Stomach (tissue), 9 donors: ENCODE measurements around the gene KCNG2. TPM values are rescaled to one million over a fixed set of nuclear protein-coding genes. Genes with fewer than 3 reads are reported as not detected.

ENCODE experiments used
- DNase-seq, 2 donors: peaks; one replicate each; pipeline versions ENCODE4 v3.0.0 to v3.0.0-alpha.2; 2013 to 2019
- H3K27ac ChIP-seq, 5 donors: fragments of 200-600 bp in 4 of 5; sonication (generic) in 4 of 5; one replicate each; pipeline ENCODE4 v1.5.1; 2013 to 2019; ENCODE audit warnings: mild to moderate bottlenecking in 1 of 5, moderate library complexity in 1 of 5
- H3K27me3 ChIP-seq, 3 donors: fragments of 200-600 bp; sonication (generic); one replicate each; pipeline ENCODE4 v1.5.1; 2017 to 2019; ENCODE audit warnings: mixed run types in 1 of 3
- H3K36me3 ChIP-seq, 4 donors: fragments of 200-600 bp; sonication (generic); 1 replicate in 3 of 4; 2 replicates in 1 of 4; pipeline ENCODE4 v1.5.1; 2016 to 2019
- H3K4me1 ChIP-seq, 4 donors: fragments of 200-600 bp; sonication (generic); one replicate each; pipeline ENCODE4 v1.5.1; 2016 to 2019
- H3K4me3 ChIP-seq, 4 donors: fragments of 200-600 bp; sonication (generic) in 3 of 4; one replicate each; pipeline ENCODE4 v1.5.1; 2016 to 2019; ENCODE audit warnings: mild to moderate bottlenecking in 1 of 4
- H3K9me3 ChIP-seq, 4 donors: fragments of 200-600 bp; sonication (generic); one replicate each; pipeline ENCODE4 v1.5.1; 2016 to 2019
- CTCF ChIP-seq, 7 experiments: fragments of 450-650 bp in 4 of 7; fragments of 200-600 bp in 3 of 7; sonication (generic) in 3 of 7; IDR thresholded peaks; one replicate each; pipeline ENCODE4 v1.5.1; 2016 to 2019; ENCODE audit warnings: antibody characterized with exemption in 7 of 7, control low read depth in 2 of 7, mild to moderate bottlenecking in 1 of 7
- EP300 ChIP-seq: sonication (generic); formaldehyde crosslinking; IDR thresholded peaks from one replicate; pipeline ENCODE4 v1.6.1; 2017; ENCODE audit warnings: antibody characterized with exemption
- POLR2A ChIP-seq, 4 donors: fragments of 450-650 bp; IDR thresholded peaks; one replicate each; pipeline ENCODE4 v1.6.1; 2016; ENCODE audit warnings: antibody characterized with exemption in 4 of 4, control low read depth in 2 of 4, mild to moderate bottlenecking in 1 of 4, moderate library complexity in 1 of 4
- POLR2AphosphoS5 ChIP-seq, 3 donors: sonication (generic); formaldehyde crosslinking; IDR thresholded peaks; one replicate each; pipeline ENCODE4 v1.6.1; 2016; ENCODE audit warnings: antibody characterized with exemption in 3 of 3
- WGBS, 5 donors: extraction: QIAGEN DNeasy Blood & Tissue Kit in 3 of 5; methylation state at CpG; one replicate each; pipeline versions ENCODE4 v1.1.5 to v1.1.7; 2013 to 2018; 5-methylcytosine and 5-hydroxymethylcytosine counted together
- intact Hi-C: fragments of 100-400 bp; cut with DNase I; formaldehyde crosslinking; loops from one replicate; pipeline ENCODE4 v1.15.1; 2023; ENCODE audit warnings: low total_unique reads
- polyA plus RNA-seq, 3 donors: library from polyadenylated mRNA; stranded (reverse); fragments of 200-250 nt; gene quantifications; one replicate each; pipeline ENCODE4 v1.2.3, GENCODE V29; 2013
- total RNA-seq, 5 donors: library from RNA; depleted of rRNA; stranded (reverse); fragments of >200 nt; gene quantifications; one replicate each; pipeline versions ENCODE4 v1.1.0 to v1.2.3, GENCODE V29; 2014 to 2016
- donor health status: healthy with polysubstance abuse.
- donor health status: Bipolar disorder and iron deficiency.
- donor health status: healthy.

KCNG2 gene
- total and polyA plus RNA-seq, 8 donors: 0.08 to 2.3 (median 0.92) TPM; not detected in 5

GRCh38 chr18:79869591-79870300, 72.0 kb downstream of the KCNG2 start:
- TF ChIP-seq POLR2AphosphoS5 (IDR thresholded peaks at IDR 0.05) (no peak), POLR2A (IDR thresholded peaks at IDR 0.05) (no peak), EP300 (no peak), CTCF (IDR thresholded peaks at IDR 0.05) (no peak)
- 80 to 90% (median 88%) methylated on average over 22 to 32 of the region's 32 CpGs for WGBS, 5 donors
- Histone ChIP-seq H3K4me3 (no peak overlapping the region), H3K9me3 (peaks cover 0 to 8% (median 0%) of the 10 kb centered on the region in 4 donors), H3K4me1 (no peaks in the 10 kb centered on the region), H3K36me3 (no peaks in the 10 kb centered on the region), H3K27ac (no peak overlapping the region), H3K27me3 (peaks cover 3 to 37% (median 17%) of the 10 kb centered on the region in 3 donors)
- DNase-seq: no peak
- intact Hi-C loops: no loop called here

- Histone ChIP-seq H3K27me3 (peaks cover 3 to 42% (median 17%) of the 10 kb centered on the region in 3 donors), H3K9me3 (peaks cover 0 to 8% (median 0%) of the 10 kb centered on the region in 4 donors), H3K4me1 (no peaks in the 10 kb centered on the region), H3K36me3 (no peaks in the 10 kb centered on the region), H3K4me3 (no peak overlapping the region), H3K27ac (no peak overlapping the region)
- TF ChIP-seq POLR2AphosphoS5 (IDR thresholded peaks at IDR 0.05): no peak
- TF ChIP-seq CTCF (IDR thresholded peaks at IDR 0.05): no peak
- TF ChIP-seq POLR2A (IDR thresholded peaks at IDR 0.05): no peak
- no peak for TF ChIP-seq EP300
- no peak for DNase-seq
- 70 to 78% (median 78%) methylated on average over 15 to 19 of the region's 19 CpGs for WGBS, 5 donors
- intact Hi-C loops: no loop called here
Observed at GRCh38 chr18:79870301-79871025, 72.7 kb downstream of the KCNG2 start.

GRCh38 chr18:79871026-79871390, 73.3 kb downstream of the KCNG2 start:
- TF ChIP-seq CTCF (IDR thresholded peaks at IDR 0.05) (no peak), EP300 (no peak), POLR2A (IDR thresholded peaks at IDR 0.05) (no peak), POLR2AphosphoS5 (IDR thresholded peaks at IDR 0.05) (no peak)
- intact Hi-C loops: no loop called here
- no peak overlapping the region for H3K4me3 ChIP-seq
- peaks cover 0 to 8% (median 0%) of the 10 kb centered on the region in 4 donors for H3K9me3 ChIP-seq
- peaks cover 3 to 48% (median 17%) of the 10 kb centered on the region in 3 donors for H3K27me3 ChIP-seq
- no peaks in the 10 kb centered on the region for H3K4me1 ChIP-seq
- H3K36me3 ChIP-seq: no peaks in the 10 kb centered on the region
- H3K27ac ChIP-seq: no peak overlapping the region
- WGBS, 5 donors: 79 to 84% (median 81%) methylated on average over 17 of the region's 17 CpGs; no CpG with 5 or more reads in 1 of the 5 donors
- no peak for DNase-seq

- TF ChIP-seq POLR2AphosphoS5 (IDR thresholded peaks at IDR 0.05) (no peak), POLR2A (IDR thresholded peaks at IDR 0.05) (no peak), EP300 (no peak), CTCF (IDR thresholded peaks at IDR 0.05) (no peak)
- intact Hi-C loops: no loop called here
- Histone ChIP-seq H3K4me3 (no peak overlapping the region), H3K9me3 (peaks cover 0 to 8% (median 0%) of the 10 kb centered on the region in 4 donors), H3K36me3 (no peaks in the 10 kb centered on the region), H3K27ac (no peak overlapping the region), H3K27me3 (peaks cover 3 to 54% (median 17%) of the 10 kb centered on the region in 3 donors), H3K4me1 (no peaks in the 10 kb centered on the region)
- no peak for DNase-seq
- 83 to 88% (median 84%) methylated on average over 12 to 33 of the region's 33 CpGs for WGBS, 5 donors
Observed at GRCh38 chr18:79871481-79872091, 73.8 kb downstream of the KCNG2 start.
